IMR-90 (cell line): ENCODE data around the gene PLXND1. TPM values are rescaled to one million over a fixed set of nuclear protein-coding genes. Genes with fewer than 3 reads are reported as not detected.
A peak's percentile ranks its signal among the peaks of the same experiment; 100 is the strongest.

Experiments used
- ATAC-seq: fragments of 200-7000 bp; cut with Tn5 transposase; 2 replicates; pipeline ENCODE4 v1.9.1; 2020; ENCODE audit warnings: low read depth, mild to moderate bottlenecking, moderate library complexity
- BruUV-seq: library from RNA; stranded (reverse); fragments of 400-500 nt; replicated peaks from 2 replicates; lab custom pipeline; 2021; lab: Mats Ljungman, UMichigan
- CTCF ChIA-PET: fragments of 300-600 bp; formaldehyde crosslinking; extraction: SDS; loops from one replicate; lab custom pipeline; 2021; ENCODE audit warnings: antibody characterized with exemption; lab: Yijun Ruan, JAX
- POLR2A ChIA-PET: fragments of 300-600 bp; sonication (Branson Sonifier 250); formaldehyde crosslinking; loops from one replicate; lab custom pipeline; 2022; ENCODE audit warnings: antibody characterized with exemption; ENCODE audit not compliant: unreplicated experiment; lab: Charles Lee
- DNase-seq: peaks from one replicate; pipeline ENCODE4 v3.0.0; 2013
- H2AFZ ChIP-seq: replicated peaks from 2 replicates; pipeline ENCODE3; 2013; ENCODE audit warnings: low read length, mild to moderate bottlenecking; ENCODE audit not compliant: poor library complexity
- H2AK5ac ChIP-seq: 2 replicates; pipeline ENCODE4 v1.6.1; 2013; ENCODE audit warnings: low read depth, low read length, inconsistent platforms
- H2AK9ac ChIP-seq: replicated peaks from 2 replicates; pipeline ENCODE3; 2013; ENCODE audit warnings: mild to moderate bottlenecking, low read depth, low read length, moderate library complexity; ENCODE audit not compliant: poor library complexity
- H2BK120ac ChIP-seq: 2 replicates; pipeline ENCODE4 v1.6.1; 2013; ENCODE audit warnings: low read depth, low read length, inconsistent platforms
- H2BK15ac ChIP-seq: 3 replicates; pipeline ENCODE4 v1.6.1; 2013; ENCODE audit warnings: low read depth, low read length, inconsistent platforms
- H2BK20ac ChIP-seq: 2 replicates; pipeline ENCODE4 v1.6.1; 2013; ENCODE audit warnings: low read depth, mild to moderate bottlenecking, inconsistent platforms, low read length, moderate library complexity
- H2BK5ac ChIP-seq: 2 replicates; pipeline ENCODE4 v1.6.1; 2013; ENCODE audit warnings: mild to moderate bottlenecking, low read depth, low read length, inconsistent platforms; ENCODE audit not compliant: poor library complexity, severe bottlenecking
- H3K14ac ChIP-seq: replicated peaks from 2 replicates; pipeline ENCODE4 v1.6.1; 2013; ENCODE audit warnings: low read depth, low read length, inconsistent platforms
- H3K18ac ChIP-seq: 2 replicates; pipeline ENCODE4 v1.6.1; 2013; ENCODE audit warnings: low read depth, low read length, control low read depth
- H3K23ac ChIP-seq: 2 replicates; pipeline ENCODE4 v1.6.1; 2013; ENCODE audit warnings: low read depth, low read length, inconsistent platforms
- H3K27ac ChIP-seq: 2 replicates; pipeline ENCODE4 v1.5.1; 2013; ENCODE audit warnings: mild to moderate bottlenecking, control low read depth, low read length; ENCODE audit not compliant: insufficient read depth
- H3K27me3 ChIP-seq: 2 replicates; pipeline ENCODE4 v1.6.1; 2013; ENCODE audit warnings: low read length; ENCODE audit not compliant: control insufficient read depth, insufficient read depth
- H3K36me3 ChIP-seq: 2 replicates; pipeline ENCODE4 v1.6.1; 2013; ENCODE audit warnings: low read length, mixed read lengths; ENCODE audit not compliant: control insufficient read depth, insufficient read depth
- H3K4ac ChIP-seq: 2 replicates; pipeline ENCODE4 v1.6.1; 2013; ENCODE audit warnings: low read depth, low read length, inconsistent platforms
- H3K4me1 ChIP-seq: 2 replicates; pipeline ENCODE4 v1.6.1; 2013; ENCODE audit warnings: low read length, mixed read lengths; ENCODE audit not compliant: control insufficient read depth, insufficient read depth
- H3K4me2 ChIP-seq: 2 replicates; pipeline ENCODE4 v1.6.1; 2013; ENCODE audit warnings: low read depth, mild to moderate bottlenecking, control low read depth, low read length, moderate library complexity
- H3K4me3 ChIP-seq: 2 replicates; pipeline ENCODE4 v1.5.1; 2013; ENCODE audit warnings: low read depth, mild to moderate bottlenecking, control low read depth, low read length, moderate library complexity; ENCODE audit not compliant: insufficient read depth
- H3K56ac ChIP-seq: 2 replicates; pipeline ENCODE4 v1.6.1; 2013; ENCODE audit warnings: low read length, inconsistent platforms; ENCODE audit not compliant: insufficient read depth; ENCODE audit errors: extremely low read depth
- H3K79me1 ChIP-seq, 2 experiments: 2 replicates each; pipeline ENCODE4 v1.6.1; 2013; ENCODE audit warnings: low read length in 2 of 2, inconsistent platforms in 1 of 2, low read depth in 1 of 2
- H3K9ac ChIP-seq: 2 replicates; pipeline ENCODE4 v1.6.1; 2013; ENCODE audit warnings: low read depth, low read length, control low read depth
- H3K9me1 ChIP-seq: 2 replicates; pipeline ENCODE4 v1.6.1; 2013; ENCODE audit warnings: low read length, inconsistent platforms; ENCODE audit not compliant: insufficient read depth
- H3K9me3 ChIP-seq: 2 replicates; pipeline ENCODE4 v1.6.1; 2013; ENCODE audit warnings: low read length; ENCODE audit not compliant: control insufficient read depth, insufficient read depth
- H4K20me1 ChIP-seq: 2 replicates; pipeline ENCODE4 v1.6.1; 2013; ENCODE audit warnings: low read length, inconsistent platforms; ENCODE audit not compliant: insufficient read depth
- H4K5ac ChIP-seq: 2 replicates; pipeline ENCODE4 v1.6.1; 2013; ENCODE audit warnings: mild to moderate bottlenecking, low read depth, low read length, control low read depth
- H4K8ac ChIP-seq, 2 experiments: 2 replicates each; pipeline ENCODE4 v1.6.1; 2013; ENCODE audit warnings: low read depth in 2 of 2, low read length in 2 of 2, control low read depth in 1 of 2, inconsistent platforms in 1 of 2
- H4K91ac ChIP-seq: 2 replicates; pipeline ENCODE4 v1.6.1; 2013; ENCODE audit warnings: low read depth, low read length, inconsistent platforms; ENCODE audit not compliant: insufficient read depth
- BHLHE40 ChIP-seq: fragments of 150-350 bp; IDR thresholded peaks from 2 replicates; pipeline ENCODE4 v1.6.1; 2016; ENCODE audit warnings: mild to moderate bottlenecking, low read depth, low read length
- CEBPB ChIP-seq: IDR thresholded peaks from 2 replicates; pipeline ENCODE4 v1.6.1; 2012; ENCODE audit warnings: low read depth, low read length, improper control_type of control experiment
- CHD1 ChIP-seq: IDR thresholded peaks from 2 replicates; pipeline ENCODE4 v1.6.1; 2012; ENCODE audit warnings: low read depth, low read length, improper control_type of control experiment
- FOS ChIP-seq: fragments of 150-350 bp; IDR thresholded peaks from 2 replicates; pipeline ENCODE4 v1.6.1; 2016; ENCODE audit warnings: low read depth, low read length
- MAFK ChIP-seq: IDR thresholded peaks from 2 replicates; pipeline ENCODE4 v1.6.1; 2012; ENCODE audit warnings: low read depth, low read length, improper control_type of control experiment
- MAZ ChIP-seq: IDR thresholded peaks from 2 replicates; pipeline ENCODE4 v1.6.1; 2012; ENCODE audit warnings: low read depth, mild to moderate bottlenecking, low read length, improper control_type of control experiment, moderate library complexity, borderline replicate concordance
- MXI1 ChIP-seq: IDR thresholded peaks from 2 replicates; pipeline ENCODE4 v1.6.1; 2012; ENCODE audit warnings: low read depth, mild to moderate bottlenecking, low read length, moderate library complexity, borderline replicate concordance
- NFE2L2 ChIP-seq: fragments of 150-350 bp; IDR thresholded peaks from 2 replicates; pipeline ENCODE4 v1.6.1; 2016; ENCODE audit warnings: low read depth, mild to moderate bottlenecking, low read length
- RAD21 ChIP-seq: IDR thresholded peaks from 2 replicates; pipeline ENCODE4 v1.6.1; 2012; ENCODE audit warnings: low read length, improper control_type of control experiment
- RCOR1 ChIP-seq: IDR thresholded peaks from 2 replicates; pipeline ENCODE4 v1.6.1; 2012; ENCODE audit warnings: mild to moderate bottlenecking, low read length, improper control_type of control experiment; ENCODE audit not compliant: insufficient replicate concordance
- RFX5 ChIP-seq: IDR thresholded peaks from 2 replicates; pipeline ENCODE4 v1.8.0; 2012; ENCODE audit warnings: low read depth, mild to moderate bottlenecking, low read length, moderate library complexity
- SMC3 ChIP-seq: fragments of 150-350 bp; IDR thresholded peaks from 2 replicates; pipeline ENCODE4 v1.6.1; 2016; ENCODE audit warnings: low read depth, mild to moderate bottlenecking, antibody characterized with exemption, low read length, moderate library complexity
- WGBS, 2 experiments: methylation state at CpG; one replicate each; pipeline versions ENCODE4 v1.1.5 to v1.1.7; 2013; ENCODE audit warnings: missing lambda C conversion rate in 2 of 2; ENCODE audit not compliant: insufficient read length in 1 of 2; ENCODE audit errors: extremely low coverage in 2 of 2; 5-methylcytosine and 5-hydroxymethylcytosine counted together
- dilution Hi-C: fragments of 300-500 bp; cut with HindIII; formaldehyde crosslinking; loops from one replicate; pipeline ENCODE4 v1.14.3; 2018; ENCODE audit warnings: low sequenced_read_pairs; ENCODE audit not compliant: unreplicated experiment
- in situ Hi-C: fragments of 300-500 bp; cut with MboI; formaldehyde crosslinking; loops from 3 replicates; pipeline ENCODE4 v1.14.3; 2019; ENCODE audit warnings: low sequenced_read_pairs, inconsistent platforms, mixed read lengths
- intact Hi-C: fragments of 100-400 bp; cut with micrococcal nuclease; formaldehyde crosslinking; loops from 2 replicates; pipeline ENCODE4 v1.10.0; 2022
- polyA plus RNA-seq, 3 experiments: library from polyadenylated mRNA; depleted of rRNA; stranded (reverse); fragments of >200 nt; gene quantifications; 2 replicates each; pipeline ENCODE4 v1.2.3, GENCODE V29; 2012; ENCODE audit warnings: low replicate concordance in 1 of 3
- total RNA-seq: library from RNA; depleted of rRNA; stranded (reverse); fragments of >200 nt; gene quantifications from 2 replicates; pipeline ENCODE4 v1.2.3, GENCODE V29; 2012
- TF ChIP-seq, protein P1 (sequence below): conservative IDR thresholded peaks from 2 replicates; pipeline ENCODE4 v1.5.1; 2012; ENCODE audit warnings: mild to moderate bottlenecking, low read depth, low read length, improper control_type of control experiment
- TF ChIP-seq, protein P2 (sequence below): fragments of 150-350 bp; IDR thresholded peaks from 2 replicates; pipeline ENCODE4 v1.6.1; 2016; ENCODE audit warnings: low read depth, mild to moderate bottlenecking, low read length, moderate library complexity, borderline replicate concordance
- TF ChIP-seq, protein P3 (sequence below): fragments of 150-350 bp; IDR thresholded peaks from 2 replicates; pipeline ENCODE4 v1.6.1; 2017; ENCODE audit warnings: mild to moderate bottlenecking, antibody characterized with exemption, low read length, low read depth

PLXND1 gene
- total and polyA plus RNA-seq, 2 of the 4 experiments (the other 2 are of a cell fraction), result 19.2 to 67.1 TPM

DNA sequence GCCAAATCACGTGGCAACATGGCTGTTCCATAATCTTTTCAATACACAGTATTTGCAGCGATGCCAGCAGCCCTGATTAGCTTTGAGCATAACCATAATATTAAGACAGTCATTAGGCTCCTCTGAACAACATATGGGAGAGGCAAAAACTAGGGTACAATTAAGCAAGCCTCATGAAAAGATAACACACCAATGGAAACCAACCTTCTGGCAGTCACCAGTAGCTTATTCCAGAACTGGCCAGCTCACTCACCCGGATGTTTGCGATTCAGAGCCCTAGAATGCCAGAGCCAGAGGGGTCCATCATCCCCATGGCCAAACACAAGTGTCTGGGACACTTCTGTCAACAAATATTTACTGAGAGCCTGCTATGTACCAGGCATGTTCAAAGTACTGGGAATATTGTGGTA, 48.8 kb upstream of the PLXND1 start:
- Histone ChIP-seq H2BK15ac (0 out of 3 replicates have a peak overlapping the region, but pooled peaks have one; percentile 26), H3K36me3 (no peaks in the 10 kb centered on the region), H4K8ac (peak overlapping the region in 1 of 2 experiments; percentile 22; a peak in 1 of 4 replicates), H4K20me1 (peaks cover 5% of the 10 kb centered on the region; the same call in 1 of the 2 replicates), H3K4me3 (no peak overlapping the region), H3K4me1 (peaks cover 33% of the 10 kb centered on the region), H3K4ac (peak overlapping the region; percentile 3; the same call in 1 of the 2 replicates), H3K27ac (no peak overlapping the region), H3K4me2 (no peak overlapping the region), H2BK5ac (no peak overlapping the region), H2AFZ (no peak overlapping the region), H3K18ac (peak overlapping the region; percentile 77; the same call in 1 of the 2 replicates), H2BK120ac (0 out of 2 replicates have a peak overlapping the region, but pooled peaks have one; percentile 2), H3K27me3 (no peaks in the 10 kb centered on the region), H3K56ac (no peak overlapping the region), H2BK20ac (peak overlapping the region; percentile 37; the same call in 1 of the 2 replicates), H3K79me1 (peaks cover 0 to 19% of the 10 kb centered on the region in 2 experiments; a peak in 2 of 4 replicates), H4K5ac (peak overlapping the region; percentile 37; the same call in 1 of the 2 replicates), H2AK5ac (0 out of 2 replicates have a peak overlapping the region, but pooled peaks have one; percentile 20), H3K9ac (no peak overlapping the region), H3K14ac (0 out of 2 replicates have a peak overlapping the region, but pooled peaks have one; percentile 20), H3K9me3 (no peaks in the 10 kb centered on the region), H3K23ac (no peak overlapping the region), H2AK9ac (no peak overlapping the region), H4K91ac (no peak overlapping the region; the same call in 1 of the 2 replicates), H3K9me1 (peaks cover 10% of the 10 kb centered on the region; the same call in 1 of the 2 replicates)
- POLR2A ChIA-PET, result no interaction called here
- ATAC-seq, result no peak
- CTCF ChIA-PET, result interaction anchor here (0.8 to 1.3 kb wide), 2 partner anchors 9 to 170 kb away, joined by 3 to 6 read pairs; no protein-coding TSS in a partner anchor
- BruUV-seq, result no TSS peak
- no CpG with 5 or more reads among the region's 4 CpGs for WGBS, 2 experiments
- in situ Hi-C loops, result loop anchor here (10.0 kb wide), 1 partner anchor 280 kb away; no protein-coding TSS in a partner anchor
- DNase-seq, result no peak
- intact Hi-C loops, result no loop called here
- dilution Hi-C loops, result no loop called here
- TF ChIP-seq RFX5 (no peak), MAFK (no peak), RAD21 (no peak), BHLHE40 (no peak), MAZ (no peak), CEBPB (no peak), MXI1 (no peak), NFE2L2 (no peak), RCOR1 (no peak), CHD1 (no peak), SMC3 (no peak), FOS (no peak)
- TF ChIP-seq, protein P1, sequence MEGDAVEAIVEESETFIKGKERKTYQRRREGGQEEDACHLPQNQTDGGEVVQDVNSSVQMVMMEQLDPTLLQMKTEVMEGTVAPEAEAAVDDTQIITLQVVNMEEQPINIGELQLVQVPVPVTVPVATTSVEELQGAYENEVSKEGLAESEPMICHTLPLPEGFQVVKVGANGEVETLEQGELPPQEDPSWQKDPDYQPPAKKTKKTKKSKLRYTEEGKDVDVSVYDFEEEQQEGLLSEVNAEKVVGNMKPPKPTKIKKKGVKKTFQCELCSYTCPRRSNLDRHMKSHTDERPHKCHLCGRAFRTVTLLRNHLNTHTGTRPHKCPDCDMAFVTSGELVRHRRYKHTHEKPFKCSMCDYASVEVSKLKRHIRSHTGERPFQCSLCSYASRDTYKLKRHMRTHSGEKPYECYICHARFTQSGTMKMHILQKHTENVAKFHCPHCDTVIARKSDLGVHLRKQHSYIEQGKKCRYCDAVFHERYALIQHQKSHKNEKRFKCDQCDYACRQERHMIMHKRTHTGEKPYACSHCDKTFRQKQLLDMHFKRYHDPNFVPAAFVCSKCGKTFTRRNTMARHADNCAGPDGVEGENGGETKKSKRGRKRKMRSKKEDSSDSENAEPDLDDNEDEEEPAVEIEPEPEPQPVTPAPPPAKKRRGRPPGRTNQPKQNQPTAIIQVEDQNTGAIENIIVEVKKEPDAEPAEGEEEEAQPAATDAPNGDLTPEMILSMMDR, result no peak
- TF ChIP-seq, protein P2, sequence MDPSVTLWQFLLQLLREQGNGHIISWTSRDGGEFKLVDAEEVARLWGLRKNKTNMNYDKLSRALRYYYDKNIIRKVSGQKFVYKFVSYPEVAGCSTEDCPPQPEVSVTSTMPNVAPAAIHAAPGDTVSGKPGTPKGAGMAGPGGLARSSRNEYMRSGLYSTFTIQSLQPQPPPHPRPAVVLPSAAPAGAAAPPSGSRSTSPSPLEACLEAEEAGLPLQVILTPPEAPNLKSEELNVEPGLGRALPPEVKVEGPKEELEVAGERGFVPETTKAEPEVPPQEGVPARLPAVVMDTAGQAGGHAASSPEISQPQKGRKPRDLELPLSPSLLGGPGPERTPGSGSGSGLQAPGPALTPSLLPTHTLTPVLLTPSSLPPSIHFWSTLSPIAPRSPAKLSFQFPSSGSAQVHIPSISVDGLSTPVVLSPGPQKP, result no peak
- TF ChIP-seq, protein P3, sequence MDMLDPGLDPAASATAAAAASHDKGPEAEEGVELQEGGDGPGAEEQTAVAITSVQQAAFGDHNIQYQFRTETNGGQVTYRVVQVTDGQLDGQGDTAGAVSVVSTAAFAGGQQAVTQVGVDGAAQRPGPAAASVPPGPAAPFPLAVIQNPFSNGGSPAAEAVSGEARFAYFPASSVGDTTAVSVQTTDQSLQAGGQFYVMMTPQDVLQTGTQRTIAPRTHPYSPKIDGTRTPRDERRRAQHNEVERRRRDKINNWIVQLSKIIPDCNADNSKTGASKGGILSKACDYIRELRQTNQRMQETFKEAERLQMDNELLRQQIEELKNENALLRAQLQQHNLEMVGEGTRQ, result no peak
